Choroid plexus epithelial cell (primary cell): ENCODE results near the gene DERL3.

Source experiments
- DNase-seq: peaks from one replicate; pipeline ENCODE4 v3.0.0-alpha.2; 2010; ENCODE audit warnings: low read depth
- H3K4me3 ChIP-seq: 2 replicates; pipeline ENCODE4 v1.5.1; 2011; ENCODE audit warnings: low read depth, mild to moderate bottlenecking, control low read depth, low read length, moderate library complexity
- TF ChIP-seq, protein P1 (sequence below): conservative IDR thresholded peaks from 2 replicates; pipeline ENCODE4 v1.5.1; 2011; ENCODE audit warnings: low read depth, mild to moderate bottlenecking, control low read depth, inconsistent platforms, low read length, moderate library complexity

DERL3 gene

DNA sequence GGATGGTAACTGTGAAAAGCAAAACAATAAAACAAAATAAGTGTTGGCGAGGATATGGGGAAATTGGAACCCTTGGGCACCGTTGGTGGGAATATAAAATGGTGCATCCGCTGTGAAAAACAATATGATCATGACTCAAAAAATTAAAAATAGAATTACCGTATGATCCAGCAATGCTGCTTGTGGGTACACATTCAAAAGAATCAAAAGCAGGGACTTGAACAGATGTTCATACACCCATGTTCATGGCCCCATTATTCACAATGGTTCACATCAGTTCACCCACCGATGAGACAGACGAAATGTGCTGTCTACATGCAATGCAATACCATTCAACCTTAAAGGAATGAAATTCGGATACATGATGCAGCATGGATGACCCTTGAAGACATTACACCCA, 1.2 kb upstream of the DERL3 start:
- no peak overlapping the region for H3K4me3 ChIP-seq
- TF ChIP-seq, protein P1, sequence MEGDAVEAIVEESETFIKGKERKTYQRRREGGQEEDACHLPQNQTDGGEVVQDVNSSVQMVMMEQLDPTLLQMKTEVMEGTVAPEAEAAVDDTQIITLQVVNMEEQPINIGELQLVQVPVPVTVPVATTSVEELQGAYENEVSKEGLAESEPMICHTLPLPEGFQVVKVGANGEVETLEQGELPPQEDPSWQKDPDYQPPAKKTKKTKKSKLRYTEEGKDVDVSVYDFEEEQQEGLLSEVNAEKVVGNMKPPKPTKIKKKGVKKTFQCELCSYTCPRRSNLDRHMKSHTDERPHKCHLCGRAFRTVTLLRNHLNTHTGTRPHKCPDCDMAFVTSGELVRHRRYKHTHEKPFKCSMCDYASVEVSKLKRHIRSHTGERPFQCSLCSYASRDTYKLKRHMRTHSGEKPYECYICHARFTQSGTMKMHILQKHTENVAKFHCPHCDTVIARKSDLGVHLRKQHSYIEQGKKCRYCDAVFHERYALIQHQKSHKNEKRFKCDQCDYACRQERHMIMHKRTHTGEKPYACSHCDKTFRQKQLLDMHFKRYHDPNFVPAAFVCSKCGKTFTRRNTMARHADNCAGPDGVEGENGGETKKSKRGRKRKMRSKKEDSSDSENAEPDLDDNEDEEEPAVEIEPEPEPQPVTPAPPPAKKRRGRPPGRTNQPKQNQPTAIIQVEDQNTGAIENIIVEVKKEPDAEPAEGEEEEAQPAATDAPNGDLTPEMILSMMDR: no peak
- DNase-seq: no peak

GRCh38 chr22:23837911-23838680, 710 bp downstream of the DERL3 start:
- no peak overlapping the region for H3K4me3 ChIP-seq
- no peak for DNase-seq
- TF ChIP-seq, protein P1: no peak

GRCh38 chr22:23837496-23837859, 1.3 kb downstream of the DERL3 start:
- no peak overlapping the region for H3K4me3 ChIP-seq
- DNase-seq: no peak
- TF ChIP-seq, protein P1: no peak

DNA sequence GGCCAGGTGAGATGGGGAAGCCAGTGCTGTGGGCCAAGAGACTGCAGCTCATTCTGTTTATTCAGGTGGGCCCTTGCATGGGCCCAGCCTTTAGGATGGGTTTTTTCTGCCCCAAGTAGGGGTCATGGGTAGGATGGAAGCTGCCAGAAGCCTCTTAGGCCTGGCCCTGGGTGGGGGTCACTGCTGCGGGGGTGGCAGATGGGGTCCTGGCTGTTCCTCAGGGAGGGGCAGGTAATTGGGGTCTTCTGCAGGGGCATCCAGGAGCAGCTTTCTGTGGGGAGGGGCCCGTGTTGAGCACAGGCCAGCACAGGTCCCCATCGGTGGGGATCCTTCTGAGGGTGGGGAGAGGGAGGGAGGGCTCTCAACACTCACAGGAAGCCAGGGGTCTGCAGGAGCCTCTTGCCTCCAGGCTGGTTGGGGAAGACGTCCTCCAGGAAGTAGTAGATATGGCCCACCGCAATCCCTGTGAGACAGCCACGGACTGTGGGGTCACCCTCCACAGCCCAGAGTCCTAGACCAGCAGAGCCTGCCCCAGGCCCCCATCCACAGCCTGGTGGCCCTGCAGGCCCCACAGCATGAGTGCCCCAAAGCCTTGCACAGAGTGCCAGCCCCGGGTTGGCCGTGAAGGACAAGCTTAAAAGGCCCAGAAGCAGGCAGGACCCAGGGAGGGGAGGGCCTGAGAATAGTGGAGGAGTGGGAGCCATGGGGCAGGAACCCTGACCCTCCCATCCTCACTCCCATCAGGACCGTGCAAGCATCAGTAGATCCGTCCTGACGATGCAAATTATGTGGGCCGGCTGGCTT, 1.9 kb downstream of the DERL3 start:
- TF ChIP-seq, protein P1: no peak
- DNase-seq: no peak

GRCh38 chr22:23836281-23836680, 2.5 kb downstream of the DERL3 start:
- no peak for DNase-seq
- TF ChIP-seq, protein P1: no peak
- no peak overlapping the region for H3K4me3 ChIP-seq

More for the DNA sequence above, 1.9 kb downstream of the DERL3 start:
- no peak overlapping the region for H3K4me3 ChIP-seq

GRCh38 chr22:23835484-23836144, 3.2 kb downstream of the DERL3 start:
- H3K4me3 ChIP-seq: no peak overlapping the region
- TF ChIP-seq, protein P1: no peak
- no peak for DNase-seq
